ENCODE data around the gene LSM6. TPM values are rescaled to one million over a fixed set of nuclear protein-coding genes. Genes with fewer than 3 reads are reported as not detected.

LSM6 gene
- total RNA-seq, 1 donor = 17.0 TPM

GRCh38 chr4:146154057-146154456 is 21.5 kb upstream of the LSM6 start:
- Histone ChIP-seq H3K36me3 (ENCODE audit: insufficient read depth, low read length) (no peaks in the 10 kb centered on the region), H3K4me3 (ENCODE audit: insufficient read depth, low read length) (no peak overlapping the region), H3K9me3 (ENCODE audit: low read depth, low read length) (no peaks in the 10 kb centered on the region), H2AFZ (ENCODE audit: low read length) (no peak overlapping the region), H3K4me1 (ENCODE audit: insufficient read depth, low read length) (no peaks in the 10 kb centered on the region), H3K4me2 (ENCODE audit: insufficient read depth, low read length) (no peak overlapping the region), H3K27me3 (ENCODE audit: insufficient read depth, low read length) (peaks cover 14% of the 10 kb centered on the region), H3K79me2 (ENCODE audit: insufficient read depth, low read length) (no peaks in the 10 kb centered on the region), H4K20me1 (ENCODE audit: insufficient read depth, low read length) (no peaks in the 10 kb centered on the region), H3K27ac (ENCODE audit: low read depth, low read length) (no peak overlapping the region)
- no peak for TF ChIP-seq CTCF (IDR thresholded peaks at IDR 0.05; ENCODE audit: extremely low read depth, low read depth, low read length)
- DNase-seq (ENCODE audit: insufficient read length, low spot score, missing footprints) = no peak

- TF ChIP-seq CTCF (IDR thresholded peaks at IDR 0.05; ENCODE audit: extremely low read depth, low read depth, low read length) = no peak
- H3K27me3 ChIP-seq (ENCODE audit: insufficient read depth, low read length) = peaks cover 14% of the 10 kb centered on the region
- no peaks in the 10 kb centered on the region for H3K9me3 ChIP-seq (ENCODE audit: low read depth, low read length)
- no peak overlapping the region for H2AFZ ChIP-seq (ENCODE audit: low read length)
- H3K4me1 ChIP-seq (ENCODE audit: insufficient read depth, low read length) = no peaks in the 10 kb centered on the region
- H4K20me1 ChIP-seq (ENCODE audit: insufficient read depth, low read length) = no peaks in the 10 kb centered on the region
- no peak for DNase-seq (ENCODE audit: insufficient read length, low spot score, missing footprints)
- no peak overlapping the region for H3K4me2 ChIP-seq (ENCODE audit: insufficient read depth, low read length)
- H3K4me3 ChIP-seq (ENCODE audit: insufficient read depth, low read length) = no peak overlapping the region
- H3K36me3 ChIP-seq (ENCODE audit: insufficient read depth, low read length) = no peaks in the 10 kb centered on the region
- no peaks in the 10 kb centered on the region for H3K79me2 ChIP-seq (ENCODE audit: insufficient read depth, low read length)
- H3K27ac ChIP-seq (ENCODE audit: low read depth, low read length) = no peak overlapping the region
These were observed 20.3 kb upstream of the LSM6 start for GRCh38 chr4:146155152-146155724.

DNA sequence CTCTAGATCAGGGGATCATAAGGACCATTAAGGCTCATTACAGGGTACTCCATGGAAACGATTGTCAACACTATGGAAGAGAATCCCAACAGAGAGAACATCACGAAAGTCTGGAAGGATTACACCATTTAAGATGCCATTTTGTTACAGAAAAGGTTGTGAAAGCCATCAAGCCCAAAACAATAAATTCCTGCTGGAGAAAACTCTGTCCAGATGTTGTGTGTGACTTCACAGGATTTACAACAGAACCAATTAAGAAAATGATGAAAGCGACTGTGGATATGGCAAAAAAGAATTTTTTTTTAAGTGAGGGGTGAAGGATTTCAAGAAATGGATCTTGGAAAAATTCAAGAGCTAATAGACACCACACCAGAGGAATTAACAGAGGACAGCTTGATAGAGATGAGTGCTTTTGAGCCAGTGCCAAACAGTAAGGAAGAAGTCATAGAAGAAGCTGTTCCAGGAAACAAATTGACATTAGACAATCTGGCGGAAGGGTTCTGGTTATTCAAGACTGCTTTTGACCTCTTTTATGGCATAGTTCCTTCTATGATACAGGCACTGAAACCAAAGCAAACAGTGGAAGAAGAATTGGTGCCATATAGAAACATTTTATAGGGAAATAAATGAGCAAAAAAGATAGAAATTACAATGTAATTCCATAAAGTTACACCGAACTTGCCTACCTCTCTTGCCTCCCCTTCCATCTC is 17.3 kb upstream of the LSM6 start:
- H3K9me3 ChIP-seq (ENCODE audit: low read depth, low read length) = no peaks in the 10 kb centered on the region
- peaks cover 14% of the 10 kb centered on the region for H3K27me3 ChIP-seq (ENCODE audit: insufficient read depth, low read length)
- no peak for DNase-seq (ENCODE audit: insufficient read length, low spot score, missing footprints)
- no peaks in the 10 kb centered on the region for H4K20me1 ChIP-seq (ENCODE audit: insufficient read depth, low read length)
- no peaks in the 10 kb centered on the region for H3K4me1 ChIP-seq (ENCODE audit: insufficient read depth, low read length)
- H3K36me3 ChIP-seq (ENCODE audit: insufficient read depth, low read length) = no peaks in the 10 kb centered on the region
- no peaks in the 10 kb centered on the region for H3K79me2 ChIP-seq (ENCODE audit: insufficient read depth, low read length)
- no peak overlapping the region for H2AFZ ChIP-seq (ENCODE audit: low read length)
- H3K4me3 ChIP-seq (ENCODE audit: insufficient read depth, low read length) = no peak overlapping the region
- no peak for TF ChIP-seq CTCF (IDR thresholded peaks at IDR 0.05; ENCODE audit: extremely low read depth, low read depth, low read length)
- no peak overlapping the region for H3K4me2 ChIP-seq (ENCODE audit: insufficient read depth, low read length)
- no peak overlapping the region for H3K27ac ChIP-seq (ENCODE audit: low read depth, low read length)

GRCh38 chr4:146159384-146160058 is 16.0 kb upstream of the LSM6 start:
- no peak for TF ChIP-seq CTCF (IDR thresholded peaks at IDR 0.05; ENCODE audit: extremely low read depth, low read depth, low read length)
- DNase-seq (ENCODE audit: insufficient read length, low spot score, missing footprints) = no peak
- Histone ChIP-seq H3K4me2 (ENCODE audit: insufficient read depth, low read length) (no peak overlapping the region), H3K27ac (ENCODE audit: low read depth, low read length) (no peak overlapping the region), H3K36me3 (ENCODE audit: insufficient read depth, low read length) (no peaks in the 10 kb centered on the region), H3K27me3 (ENCODE audit: insufficient read depth, low read length) (peaks cover 6% of the 10 kb centered on the region), H3K79me2 (ENCODE audit: insufficient read depth, low read length) (no peaks in the 10 kb centered on the region), H3K4me1 (ENCODE audit: insufficient read depth, low read length) (no peaks in the 10 kb centered on the region), H3K9me3 (ENCODE audit: low read depth, low read length) (no peaks in the 10 kb centered on the region), H2AFZ (ENCODE audit: low read length) (peak overlapping the region; percentile 44), H4K20me1 (ENCODE audit: insufficient read depth, low read length) (no peaks in the 10 kb centered on the region), H3K4me3 (ENCODE audit: insufficient read depth, low read length) (no peak overlapping the region)
